GM18867 (cell line): ENCODE results near the gene KIF19.
A peak's percentile ranks its signal among the peaks of the same experiment; 100 is the strongest.

ENCODE experiments used
- ATAC-seq: cut with Tn5 transposase; IDR thresholded peaks from one replicate; pipeline ENCODE4 v1.9.1; 2021; ENCODE audit warnings: mild to moderate bottlenecking, moderate library complexity; ENCODE audit not compliant: unreplicated experiment

Gene KIF19

DNA sequence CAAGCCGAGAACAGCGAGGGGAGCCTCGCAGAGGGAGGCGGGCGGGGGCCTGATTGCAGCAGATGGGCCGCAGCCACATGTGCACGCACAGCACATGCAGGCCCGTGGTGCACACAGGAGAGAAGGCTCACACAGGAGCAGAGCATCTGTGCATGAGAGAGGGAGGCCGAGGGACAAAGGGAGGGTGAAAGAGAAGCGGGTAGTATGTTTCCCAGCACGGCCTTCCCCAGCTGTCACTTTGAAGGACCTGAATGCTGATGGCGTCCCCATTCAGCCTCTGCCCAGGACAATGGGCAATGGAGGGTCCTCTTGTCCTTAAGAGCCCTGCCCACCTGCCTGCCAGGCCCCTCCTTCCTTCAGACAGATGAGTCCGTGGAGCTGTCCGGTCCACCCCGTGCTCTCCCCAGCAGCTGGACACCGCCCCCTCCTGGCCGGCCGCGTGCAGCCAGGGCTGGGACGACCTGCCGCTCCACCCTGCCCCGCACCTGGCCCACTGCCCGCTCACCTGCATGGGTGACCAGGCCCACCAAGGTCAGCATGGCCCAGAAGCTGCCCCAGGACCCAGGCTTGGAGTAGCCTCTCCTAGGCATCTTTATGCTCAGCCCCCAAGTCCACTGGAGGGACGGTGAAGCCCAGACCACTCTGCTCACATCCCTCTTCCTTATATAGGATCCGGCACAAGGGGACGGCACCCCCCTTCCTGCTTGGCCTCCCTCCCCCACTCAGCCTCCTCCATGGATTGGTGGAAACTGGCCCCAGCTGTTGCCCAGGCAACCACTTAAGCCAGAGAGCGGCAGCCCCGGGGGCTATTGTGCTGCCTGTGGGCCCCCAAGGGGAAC, 35.4 kb downstream of the KIF19 start, which contains the start of gene BTBD17:
Gene BTBD17 (minus strand): TSS at position 639 of the 839 bp plus-strand sequence. CDS start 49 bp downstream, at position 590.
- no peak for ATAC-seq

DNA sequence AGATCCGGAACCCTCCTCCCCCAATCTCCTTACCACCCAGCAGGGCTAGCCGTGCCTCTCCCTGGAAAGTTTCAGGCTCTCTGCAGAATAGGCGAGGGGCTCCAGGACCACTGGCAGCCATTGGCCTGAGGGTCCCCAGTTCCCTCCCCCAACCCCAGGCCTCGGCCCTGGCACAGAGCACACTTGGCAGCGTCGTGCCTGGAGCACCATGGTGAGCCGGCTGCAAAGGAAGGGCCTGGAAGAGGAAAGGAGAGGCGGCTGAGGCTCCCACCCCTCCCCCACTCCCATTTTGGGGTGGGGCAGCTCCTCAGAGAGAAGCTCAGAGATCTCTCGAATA, 36.0 kb downstream of the KIF19 start:
- ATAC-seq, result no peak

DNA sequence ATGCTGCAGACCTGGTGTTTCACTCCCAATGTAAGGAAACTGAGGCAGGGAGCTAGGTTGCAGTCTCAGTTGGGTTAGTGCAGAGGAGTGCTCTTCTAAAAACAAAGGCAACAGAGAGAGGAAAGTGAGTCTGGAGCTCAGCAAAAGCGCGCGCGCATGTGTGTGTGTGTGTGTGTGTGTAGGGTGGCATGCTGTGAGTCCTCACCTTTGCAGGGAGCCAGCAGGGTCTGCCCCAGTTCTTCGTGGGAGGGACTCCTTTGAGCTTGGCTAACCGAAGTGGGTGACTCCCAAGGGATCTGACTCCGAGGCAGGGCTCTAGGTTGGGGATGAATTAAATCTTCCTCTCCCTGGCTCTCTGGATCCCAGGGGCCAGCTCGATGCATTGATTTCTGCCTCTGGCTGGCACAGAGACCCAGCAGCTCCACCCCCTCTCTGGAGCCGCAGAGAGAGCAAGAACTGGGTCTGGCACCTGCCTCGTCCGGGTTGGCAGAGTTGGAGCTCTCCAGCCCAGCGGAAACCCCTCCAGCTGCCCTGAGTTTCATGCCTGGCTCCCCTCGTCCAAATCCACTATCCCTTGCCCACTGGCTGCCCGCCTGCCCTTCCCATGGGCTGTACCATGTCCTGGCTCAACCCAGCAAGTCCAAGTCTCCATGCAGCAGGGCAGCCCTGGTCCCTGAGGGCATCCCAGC, 36.9 kb downstream of the KIF19 start:
- no peak for ATAC-seq

DNA sequence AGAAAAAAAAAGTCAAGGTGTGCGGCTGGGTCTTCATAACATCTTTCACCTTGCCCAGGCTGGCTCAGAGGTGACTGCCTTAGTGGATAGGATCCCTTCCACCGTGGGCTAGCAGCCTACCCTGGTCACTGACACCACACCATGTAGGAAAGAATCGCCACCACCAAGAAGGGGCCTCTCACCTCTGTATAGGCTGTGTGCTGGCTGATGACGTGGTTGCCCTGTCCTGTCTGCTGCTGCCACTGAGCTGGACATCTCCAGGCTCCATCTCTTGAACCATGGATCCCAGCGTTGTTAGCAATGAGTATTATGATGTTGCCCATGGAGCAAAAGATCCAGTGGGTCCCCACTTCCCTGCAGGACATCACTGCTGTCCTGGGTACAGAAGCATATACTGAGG, 41.2 kb downstream of the KIF19 start, which contains the start of gene GPR142:
Gene GPR142 (plus strand): TSS at position 301 of the 400 bp plus-strand sequence. CDS start 2,035 bp downstream, outside the sequence.
- ATAC-seq, result no peak

DNA sequence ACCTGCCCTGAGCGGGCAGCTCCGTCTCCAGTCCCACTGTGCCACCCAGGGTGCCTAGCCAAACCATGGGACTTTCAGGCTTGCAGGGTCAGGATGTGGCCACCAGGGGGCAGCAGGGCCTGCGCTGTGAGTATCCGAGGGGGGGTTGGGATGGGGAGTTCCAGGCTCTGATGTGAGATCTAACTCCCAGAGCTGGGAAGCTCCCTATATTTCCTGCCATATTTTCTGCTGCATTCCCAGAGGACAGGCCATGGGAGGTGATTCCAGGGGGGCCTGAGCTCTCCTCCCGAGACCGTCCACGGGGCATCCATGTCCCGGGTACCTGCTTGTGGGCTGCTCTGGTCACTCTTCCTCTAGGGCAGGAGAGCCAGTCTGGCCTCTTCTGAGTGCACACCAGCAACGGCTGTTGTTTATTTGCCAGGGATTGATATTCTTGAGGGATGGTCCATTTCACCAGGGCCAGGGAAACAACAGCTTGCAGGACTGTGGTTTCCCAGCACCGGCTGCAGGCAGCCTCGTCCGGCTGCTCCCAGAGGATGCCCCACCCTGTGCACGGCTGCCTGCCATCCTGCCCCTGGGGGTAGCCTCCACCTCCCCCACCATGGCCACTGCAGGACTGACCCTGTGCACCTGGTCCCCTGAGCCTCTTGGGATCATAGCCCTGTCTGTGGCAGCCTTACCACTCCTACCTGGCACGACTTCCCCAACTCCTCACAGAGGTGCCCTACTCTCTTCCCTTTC, 42.5 kb downstream of the KIF19 start:
- peak; percentile 53 for ATAC-seq

DNA sequence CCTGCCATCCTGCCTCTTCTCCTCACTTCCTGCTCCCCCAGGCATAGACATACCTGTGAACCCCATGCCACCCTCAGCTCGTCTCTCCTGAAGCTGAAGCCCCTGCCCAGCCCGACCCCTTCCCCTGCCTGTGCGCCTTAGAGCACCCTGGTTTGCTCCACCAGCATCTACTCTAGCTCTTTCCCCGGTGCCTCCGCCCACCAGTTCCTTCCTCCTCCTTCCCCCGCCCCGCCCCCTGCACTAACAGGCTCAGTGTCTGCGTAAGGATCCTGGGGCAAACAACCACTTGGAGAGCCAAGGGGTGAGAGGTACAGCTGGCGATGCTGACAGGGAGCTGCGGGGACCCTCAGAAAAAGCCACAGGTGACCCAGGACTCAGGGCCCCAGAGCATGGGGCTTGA, 43.2 kb downstream of the KIF19 start:
- ATAC-seq, result no peak

DNA sequence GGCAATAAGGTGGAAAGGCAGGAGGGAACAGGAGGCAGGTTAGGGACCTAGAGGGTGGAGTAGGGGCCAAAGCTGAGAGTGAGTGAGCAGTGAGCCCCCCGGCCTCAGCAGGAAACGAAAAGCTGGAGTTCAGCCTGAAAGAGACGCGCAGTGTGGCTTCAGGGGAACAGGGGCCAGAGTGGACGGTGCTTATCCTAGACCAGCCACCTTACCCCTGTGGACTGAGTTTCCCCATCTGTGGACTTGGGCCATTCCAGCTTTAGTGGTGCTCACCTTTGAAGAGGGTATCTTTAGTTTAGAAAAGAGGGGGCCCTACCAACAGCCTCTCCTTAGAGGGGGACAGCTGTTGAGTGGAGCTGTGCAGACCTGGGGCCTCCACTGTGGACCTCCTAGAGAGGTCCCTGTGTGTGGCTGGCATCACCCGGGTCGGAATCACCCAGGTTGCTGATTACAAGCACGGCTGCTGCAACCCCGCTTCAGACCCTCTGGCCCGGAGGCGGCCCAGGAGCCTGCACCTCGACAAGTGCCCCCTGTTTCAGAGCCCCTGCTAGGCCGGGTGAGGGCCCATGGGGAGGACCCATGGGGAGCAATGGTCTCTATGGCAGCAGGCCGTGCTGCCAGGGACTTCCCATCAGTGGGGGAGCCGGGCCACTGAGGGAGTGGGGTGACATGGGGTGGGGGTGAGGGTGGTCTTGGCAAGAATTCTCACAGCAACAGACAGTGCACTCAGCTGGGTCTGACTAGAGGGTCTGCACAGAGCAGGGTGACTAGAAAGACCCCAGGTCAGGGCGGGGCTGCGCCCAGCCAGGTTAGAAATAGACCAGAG, 43.9 kb downstream of the KIF19 start:
- no peak for ATAC-seq

DNA sequence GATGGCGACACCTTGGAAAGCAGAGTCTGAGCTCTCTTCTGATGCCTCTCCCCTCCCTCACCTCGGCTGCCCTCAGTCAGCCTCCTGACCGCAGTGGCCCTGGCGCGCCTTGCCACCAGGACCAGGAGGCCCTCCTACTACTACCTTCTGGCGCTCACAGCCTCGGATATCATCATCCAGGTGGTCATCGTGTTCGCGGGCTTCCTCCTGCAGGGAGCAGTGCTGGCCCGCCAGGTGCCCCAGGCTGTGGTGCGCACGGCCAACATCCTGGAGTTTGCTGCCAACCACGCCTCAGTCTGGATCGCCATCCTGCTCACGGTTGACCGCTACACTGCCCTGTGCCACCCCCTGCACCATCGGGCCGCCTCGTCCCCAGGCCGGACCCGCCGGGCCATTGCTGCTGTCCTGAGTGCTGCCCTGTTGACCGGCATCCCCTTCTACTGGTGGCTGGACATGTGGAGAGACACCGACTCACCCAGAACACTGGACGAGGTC, 45.7 kb downstream of the KIF19 start:
- ATAC-seq, result no peak

DNA sequence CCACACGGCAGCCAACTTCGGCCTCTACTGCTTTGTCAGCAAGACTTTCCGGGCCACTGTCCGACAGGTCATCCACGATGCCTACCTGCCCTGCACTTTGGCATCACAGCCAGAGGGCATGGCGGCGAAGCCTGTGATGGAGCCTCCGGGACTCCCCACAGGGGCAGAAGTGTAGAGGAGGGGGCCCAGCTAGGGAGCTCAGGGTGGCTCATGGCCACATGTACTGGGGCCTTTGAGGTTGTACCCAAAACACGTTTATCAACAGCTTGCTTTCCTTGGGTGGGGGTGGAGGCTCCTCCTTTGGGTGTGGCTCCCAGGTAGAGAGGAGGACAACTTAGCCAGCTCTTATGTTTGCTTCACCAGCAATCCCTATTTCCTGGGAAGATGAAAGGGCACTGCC, 46.4 kb downstream of the KIF19 start:
- no peak for ATAC-seq

DNA sequence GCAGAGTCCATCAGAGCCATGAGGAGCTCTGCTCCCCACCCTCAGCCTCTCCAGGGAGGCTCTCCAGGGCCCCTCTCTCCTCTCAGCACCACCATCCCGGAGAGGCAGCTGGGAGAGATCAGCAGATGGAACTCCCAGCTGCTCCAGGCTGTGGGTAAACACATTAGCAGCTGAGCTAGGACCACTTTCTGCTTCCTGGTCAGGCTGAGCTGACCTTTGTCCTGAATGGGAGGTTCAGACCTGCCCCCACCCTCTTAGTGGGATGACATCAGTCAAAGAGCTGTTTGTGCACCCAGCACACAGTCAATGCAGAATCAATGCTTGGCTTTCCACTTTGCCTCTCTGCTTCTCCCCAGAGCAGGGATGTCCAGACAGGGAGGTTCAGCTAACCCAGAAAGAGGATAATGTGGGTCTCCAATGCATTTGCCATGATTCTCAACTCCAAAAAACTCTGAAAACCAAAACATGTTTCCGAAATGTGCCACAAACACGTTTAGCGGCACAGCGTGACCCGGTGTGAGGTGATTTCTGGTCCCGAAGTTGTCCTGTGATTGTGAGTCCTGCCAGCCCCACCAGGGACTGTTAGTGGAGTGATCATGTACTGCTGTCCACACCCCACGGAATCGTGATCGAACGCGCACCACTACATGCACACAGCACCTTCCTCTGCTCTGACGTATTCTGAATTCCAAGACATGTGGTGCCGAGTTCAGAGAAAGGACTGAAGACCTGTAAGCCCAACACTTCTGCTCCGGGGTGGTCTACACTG, 48.0 kb downstream of the KIF19 start:
- no peak for ATAC-seq

DNA sequence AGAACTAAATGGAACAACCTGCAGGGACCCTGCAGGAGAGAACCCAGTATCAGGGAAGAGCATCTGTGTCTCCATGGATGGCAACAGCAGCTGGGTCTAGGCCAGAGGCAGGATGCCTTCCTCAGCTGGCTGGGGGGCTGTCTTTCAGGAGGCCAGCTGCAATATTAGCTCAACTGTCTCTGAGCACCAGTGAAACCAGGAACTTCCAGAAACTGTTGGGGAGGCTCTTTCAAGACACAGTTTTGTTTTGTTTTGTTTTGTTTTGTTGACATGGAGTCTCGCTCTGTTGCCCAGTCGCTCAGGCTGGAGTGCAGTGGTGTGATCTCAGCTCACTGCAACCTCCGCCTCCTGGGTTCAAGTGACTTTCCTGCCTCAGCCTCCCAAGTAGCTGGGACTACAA, 48.8 kb downstream of the KIF19 start:
- ATAC-seq, result no peak

DNA sequence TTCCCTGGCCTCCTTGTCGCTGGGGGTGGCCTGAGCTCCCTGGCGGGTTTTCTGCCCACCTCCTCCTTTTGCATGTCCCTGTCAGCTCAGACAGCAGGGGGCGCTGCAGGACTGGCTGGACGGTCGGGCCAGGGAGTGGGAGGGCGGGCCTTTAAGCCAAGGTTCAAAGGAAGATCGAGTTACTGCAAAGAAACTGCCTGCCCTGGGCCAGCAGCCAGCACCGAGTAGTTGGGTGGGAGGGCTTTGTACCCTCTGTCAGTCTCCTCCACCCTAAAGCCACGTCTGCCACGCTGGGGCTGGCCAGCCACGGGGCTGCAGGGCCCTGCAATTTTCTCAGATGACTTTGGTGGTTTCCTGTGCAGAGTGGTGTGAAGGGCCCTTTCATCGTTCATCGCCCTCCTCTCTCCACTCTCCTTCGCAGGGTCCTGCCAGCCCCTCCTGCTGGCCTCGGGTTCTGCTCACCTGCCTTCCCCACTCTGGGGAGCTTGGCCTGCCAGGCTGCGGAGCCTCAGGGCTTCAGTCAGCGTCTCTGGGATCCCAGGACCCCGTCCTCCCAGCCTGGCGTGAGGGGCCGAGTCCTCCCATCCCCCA, 53.6 kb downstream of the KIF19 start:
- peak; percentile 50 for ATAC-seq

DNA sequence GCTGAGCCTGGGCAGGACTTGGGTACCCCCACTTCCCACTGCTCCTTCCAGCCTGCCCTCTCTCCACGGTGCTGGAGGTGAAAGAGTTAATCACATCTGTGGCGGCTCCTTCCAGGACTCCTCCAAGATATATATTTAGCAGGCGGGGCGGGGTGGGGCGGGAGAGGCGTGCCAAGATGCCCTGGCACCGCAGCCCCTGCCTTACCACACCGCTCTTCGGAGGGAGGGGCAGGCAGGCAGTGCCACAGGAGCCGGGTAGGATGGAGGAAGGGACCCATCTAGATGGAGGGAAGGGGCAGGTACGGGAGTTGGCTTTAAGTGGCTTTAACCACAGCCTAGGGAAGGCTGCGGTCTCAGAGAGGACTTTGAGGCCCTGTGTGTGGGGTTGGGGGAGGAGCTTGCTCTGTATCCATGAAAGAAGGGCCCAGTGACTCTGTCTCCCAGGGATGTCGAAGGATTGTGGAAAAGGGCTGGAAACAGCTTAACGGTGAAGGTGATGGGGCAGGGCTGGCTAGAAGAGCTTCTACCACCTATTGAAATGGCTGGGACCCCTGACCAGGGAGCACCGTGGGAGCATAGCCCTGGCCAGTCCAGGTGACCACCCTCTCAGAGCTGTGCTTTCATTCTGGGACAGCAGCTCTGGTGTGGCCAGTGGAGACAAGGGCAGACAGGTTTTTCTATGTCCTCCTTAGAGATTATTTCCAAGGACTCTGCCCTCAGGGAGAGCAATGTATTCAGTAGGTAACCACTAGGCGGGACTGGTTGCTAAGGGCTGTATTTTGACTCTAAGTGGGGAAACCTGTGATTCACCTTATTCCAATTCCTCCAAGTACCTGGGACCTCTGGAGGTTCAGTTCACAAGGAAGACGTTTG, 54.3 kb downstream of the KIF19 start:
- no peak for ATAC-seq

DNA sequence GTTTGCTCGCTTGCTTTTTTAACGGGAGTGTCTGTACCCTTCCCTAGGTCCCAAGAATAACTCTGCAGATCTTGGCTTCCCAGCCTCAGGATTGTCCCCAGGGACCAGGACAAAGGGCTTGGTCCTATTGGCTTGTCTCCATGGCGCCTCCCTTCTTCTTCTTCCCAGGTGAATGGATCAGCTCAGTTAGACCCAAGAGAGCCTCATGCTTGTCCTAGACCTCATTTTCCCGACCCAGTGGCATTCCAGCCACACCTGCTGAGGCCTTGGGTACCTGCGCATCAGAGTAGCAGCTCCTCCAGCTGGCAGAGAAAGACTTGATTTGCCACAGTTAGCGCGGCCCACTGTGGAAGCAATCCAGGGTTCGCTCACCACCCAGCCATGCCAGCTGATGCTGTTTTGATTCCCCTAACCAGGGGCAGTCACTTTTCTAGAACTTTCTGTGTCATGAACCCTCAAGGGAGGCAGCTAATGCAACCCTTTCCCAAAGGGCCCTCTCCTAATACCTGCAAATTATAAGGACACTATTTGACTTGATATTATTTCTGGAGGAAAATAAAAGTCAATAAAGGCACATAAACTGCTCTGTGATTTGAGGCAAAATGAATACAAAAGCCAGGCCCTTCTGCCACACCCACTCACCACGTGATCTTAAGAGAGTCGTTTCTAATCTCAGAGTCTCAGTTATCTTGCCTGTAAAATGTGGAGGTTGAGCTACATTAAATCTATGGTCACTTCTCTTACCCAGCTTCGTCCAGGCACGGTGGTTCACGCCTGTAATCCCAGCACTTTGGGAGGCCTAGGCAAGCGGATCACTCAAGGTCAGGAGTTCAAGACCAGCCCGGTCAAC, 55.2 kb downstream of the KIF19 start:
- no peak for ATAC-seq

DNA sequence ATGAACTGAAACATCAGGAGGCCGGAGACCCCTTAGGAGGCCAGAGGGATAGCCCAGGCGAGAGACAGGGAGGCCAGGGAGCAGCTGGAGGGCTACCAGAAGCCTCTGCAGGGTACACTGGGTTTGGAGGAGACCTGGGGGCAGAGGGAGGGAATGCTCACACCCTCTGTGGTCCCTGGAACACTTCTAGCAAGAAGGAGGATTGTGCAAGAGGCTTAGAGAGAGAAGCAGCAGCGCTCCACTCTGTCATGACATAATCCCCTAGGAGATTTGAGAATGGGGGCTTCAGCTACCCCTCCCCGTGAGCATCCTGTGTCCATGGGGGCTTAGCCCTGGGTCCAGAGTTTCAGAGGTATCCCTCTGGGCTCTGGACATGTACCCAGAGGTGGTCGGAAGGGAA, 57.1 kb downstream of the KIF19 start:
- no peak for ATAC-seq

DNA sequence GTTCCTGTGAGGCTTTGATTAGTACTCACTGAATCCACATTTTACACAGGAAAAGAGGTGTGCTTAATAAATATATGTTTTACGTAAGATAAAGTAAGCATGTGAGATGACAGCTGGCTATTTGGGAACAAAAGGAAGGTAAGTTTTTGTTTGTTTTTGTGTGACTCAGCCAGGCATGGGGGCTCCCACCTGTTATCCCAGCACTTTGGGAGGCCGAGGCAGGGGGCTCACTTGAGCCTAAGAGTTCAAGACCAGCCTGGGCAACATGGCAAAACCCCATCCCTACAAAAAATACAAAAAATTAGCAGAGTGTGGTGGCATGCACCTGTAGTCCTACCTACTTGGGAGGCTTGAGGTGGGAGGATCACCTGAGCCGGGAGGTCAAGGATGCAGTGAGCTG, 59.2 kb downstream of the KIF19 start:
- no peak for ATAC-seq

DNA sequence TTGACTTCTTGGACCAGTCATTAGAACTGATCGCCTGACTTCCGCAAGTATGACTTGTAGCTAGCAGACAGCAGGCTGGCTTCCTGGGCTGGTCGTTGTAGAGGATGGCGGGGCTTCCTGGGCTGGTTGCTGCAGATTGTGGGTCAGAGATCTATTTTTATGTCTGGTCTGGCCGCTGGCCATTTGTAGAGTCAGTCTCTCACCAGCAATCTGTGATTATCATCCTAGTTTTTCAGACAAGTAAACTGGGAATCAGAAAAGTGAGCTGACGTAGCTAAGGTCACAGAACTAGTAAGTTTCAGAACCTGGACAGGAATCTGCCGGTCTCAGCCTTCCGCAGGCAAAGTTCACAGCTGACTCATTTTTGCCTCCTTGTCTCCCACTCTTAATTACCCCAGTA, 60.4 kb downstream of the KIF19 start:
- ATAC-seq, result no peak
